HEK293T (cell line): ENCODE results near the gene MAIP1.

Experiments
- BHLHE40 ChIP-seq: fragments of 450-650 bp; IDR thresholded peaks from 2 replicates; pipeline ENCODE4 v1.6.1; 2016; ENCODE audit warnings: mild to moderate bottlenecking, moderate library complexity, borderline replicate concordance
- CTBP1 ChIP-seq: fragments of 450-650 bp; IDR thresholded peaks from 2 replicates; pipeline ENCODE4 v1.6.1; 2016; ENCODE audit warnings: borderline replicate concordance
- FOXA1 ChIP-seq: fragments of 450-650 bp; IDR thresholded peaks from 2 replicates; pipeline ENCODE4 v1.6.1; 2016; ENCODE audit warnings: mild to moderate bottlenecking
- FOXM1 ChIP-seq: fragments of 450-650 bp; IDR thresholded peaks from 2 replicates; pipeline ENCODE4 v1.6.1; 2017; ENCODE audit warnings: mild to moderate bottlenecking, borderline replicate concordance
- HDGF ChIP-seq: fragments of 450-650 bp; IDR thresholded peaks from 2 replicates; pipeline ENCODE4 v1.6.1; 2017; ENCODE audit warnings: antibody characterized with exemption, borderline replicate concordance
- NFRKB ChIP-seq: fragments of 450-650 bp; IDR thresholded peaks from 2 replicates; pipeline ENCODE4 v1.6.1; 2016; ENCODE audit warnings: mild to moderate bottlenecking, moderate library complexity
- SP1 ChIP-seq: fragments of 450-650 bp; IDR thresholded peaks from 2 replicates; pipeline ENCODE4 v1.6.1; 2017
- SUZ12 ChIP-seq: fragments of 450-650 bp; IDR thresholded peaks from 2 replicates; pipeline ENCODE4 v1.6.1; 2016; ENCODE audit warnings: mild to moderate bottlenecking
- ZNF384 ChIP-seq: fragments of 450-650 bp; IDR thresholded peaks from 2 replicates; pipeline ENCODE4 v1.6.1; 2016

DNA sequence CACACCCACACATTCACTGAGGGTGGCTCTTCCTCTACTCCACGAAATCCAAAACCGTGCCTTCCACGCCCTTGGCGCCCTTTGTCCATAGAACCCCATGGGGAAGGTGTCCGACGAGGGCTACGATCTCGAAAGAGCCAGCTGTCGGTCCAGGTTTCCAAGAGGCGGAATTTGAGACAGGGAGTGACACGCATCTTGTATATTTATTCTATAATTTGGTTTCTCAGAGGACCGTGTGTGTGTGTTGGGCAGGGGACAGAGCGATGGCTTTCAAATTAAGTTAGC is 43.6 kb upstream of the MAIP1 start:
- TF ChIP-seq SP1 (no peak), SUZ12 (no peak), HDGF (no peak), NFRKB (no peak), FOXA1 (no peak), ZNF384 (no peak), FOXM1 (no peak), CTBP1 (no peak), BHLHE40 (no peak)
